A549 (cell line): ENCODE results near the gene RHOBTB1. TPM values are rescaled to one million over a fixed set of nuclear protein-coding genes. Genes with fewer than 3 reads are reported as not detected.

Experiments used
- ATAC-seq, 2 experiments: fragments of 200-7000 bp in 1 of 2; fragments of >200 bp in 1 of 2; cut with Nextera tagmentation in 1 of 2; cut with Tn5 transposase in 1 of 2; 3 replicates each; pipeline versions ENCODE4 v1.8.0 to v1.9.1; 2018 to 2020; ENCODE audit warnings: mild to moderate bottlenecking in 1 of 2, moderate library complexity in 1 of 2
- CTCF ChIA-PET: fragments of 300-600 bp; sonication (Branson Sonifier 250); formaldehyde crosslinking; extraction: SDS; loops from one replicate; lab custom pipeline; 2021; ENCODE audit warnings: antibody characterized with exemption, inconsistent platforms; lab: Yijun Ruan, JAX
- POLR2A ChIA-PET: fragments of 350-600 bp; formaldehyde crosslinking; extraction: SDS; loops from one replicate; lab custom pipeline; 2021; ENCODE audit warnings: antibody characterized with exemption, inconsistent platforms; lab: Yijun Ruan, JAX
- DNase-seq, 2 experiments: peaks; one replicate each; pipeline versions ENCODE4 v3.0.0 to v3.0.0-alpha.2; 2011 to 2016; ENCODE audit warnings: low read depth in 1 of 2, low spot score in 1 of 2
- FAIRE-seq: peaks from 2 replicates; lab custom pipeline; 2011; peaks lifted over from hg19 to GRCh38; lab: Jason Lieb, UNC
- H3K27ac ChIP-seq, 2 experiments: fragments of >200 bp; sonication (Bioruptor Twin); formaldehyde crosslinking; 3 replicates each; pipeline ENCODE4 v1.5.1; 2016 to 2017
- H3K4me1 ChIP-seq: fragments of >200 bp; sonication (Bioruptor Twin); formaldehyde crosslinking; 3 replicates; pipeline ENCODE4 v1.6.1; 2016
- H3K4me2 ChIP-seq: fragments of >200 bp; sonication (Bioruptor Twin); formaldehyde crosslinking; 3 replicates; pipeline ENCODE4 v1.6.1; 2016
- H3K4me3 ChIP-seq: fragments of >200 bp; sonication (Bioruptor Twin); formaldehyde crosslinking; 3 replicates; pipeline ENCODE4 v1.5.1; 2016
- H3K9me3 ChIP-seq: fragments of >200 bp; sonication (Bioruptor Twin); formaldehyde crosslinking; 3 replicates; pipeline ENCODE4 v1.6.1; 2016
- CBX2 ChIP-seq: fragments of 200-600 bp; sonication (generic); IDR thresholded peaks from 2 replicates; pipeline ENCODE4 v1.6.1; 2016; ENCODE audit warnings: low read depth, mild to moderate bottlenecking, borderline replicate concordance
- CBX8 ChIP-seq: fragments of 200-600 bp; sonication (generic); IDR thresholded peaks from 2 replicates; pipeline ENCODE4 v1.6.1; 2016
- CEBPB ChIP-seq, 2 experiments: fragments of >200 bp in 1 of 2; sonication (Bioruptor Twin) in 1 of 2; formaldehyde crosslinking in 1 of 2; IDR thresholded peaks; 2 replicates each; pipeline ENCODE4 v1.6.1; 2012 to 2016
- CHD2 ChIP-seq: fragments of 150-350 bp; IDR thresholded peaks from 2 replicates; pipeline ENCODE4 v1.6.1; 2014; ENCODE audit warnings: low read length; ENCODE audit not compliant: partially characterized antibody
- CHD4 ChIP-seq: fragments of 200-600 bp; sonication (generic); IDR thresholded peaks from 2 replicates; pipeline ENCODE4 v1.6.1; 2016; ENCODE audit warnings: antibody characterized with exemption, mild to moderate bottlenecking, borderline replicate concordance
- EHF ChIP-seq: fragments of 250-450 bp; sonication (Bioruptor Pico); IDR thresholded peaks from 2 replicates; pipeline ENCODE4 v1.5.0; 2020; ENCODE audit warnings: mild to moderate bottlenecking
- EHMT2 ChIP-seq: fragments of 200-600 bp; sonication (generic); IDR thresholded peaks from 2 replicates; pipeline ENCODE4 v1.6.1; 2016; ENCODE audit warnings: antibody characterized with exemption, low read depth, mild to moderate bottlenecking, moderate library complexity
- EP300 ChIP-seq, 2 experiments: fragments of >200 bp; sonication (Bioruptor Twin); formaldehyde crosslinking; IDR thresholded peaks; 2 replicates in 1 of 2; 3 replicates in 1 of 2; pipeline ENCODE4 v1.6.1; 2016 to 2017
- FOSL2 ChIP-seq, 2 experiments: fragments of 450-650 bp in 1 of 2; fragments of >200 bp in 1 of 2; sonication (Bioruptor Twin) in 1 of 2; formaldehyde crosslinking; IDR thresholded peaks; 2 replicates each; pipeline versions ENCODE4 v1.5.0 to v1.6.1; 2016 to 2020; ENCODE audit warnings: mild to moderate bottlenecking in 1 of 2, moderate library complexity in 1 of 2
- FOXS1 ChIP-seq: fragments of 250-450 bp; sonication (Bioruptor Pico); IDR thresholded peaks from 2 replicates; pipeline ENCODE4 v1.5.0; 2020; ENCODE audit warnings: mild to moderate bottlenecking, moderate library complexity
- GATA3 ChIP-seq: IDR thresholded peaks from 2 replicates; pipeline ENCODE4 v1.6.1; 2012; ENCODE audit warnings: borderline replicate concordance
- HDAC2 ChIP-seq: fragments of 200-600 bp; sonication (generic); IDR thresholded peaks from 2 replicates; pipeline ENCODE4 v1.6.1; 2016
- HEYL ChIP-seq: fragments of 250-450 bp; sonication (Bioruptor Pico); IDR thresholded peaks from 2 replicates; pipeline ENCODE4 v1.8.0; 2021; ENCODE audit warnings: mild to moderate bottlenecking, moderate library complexity
- HOXA7 ChIP-seq: fragments of 250-450 bp; sonication (Bioruptor Pico); IDR thresholded peaks from 2 replicates; pipeline ENCODE4 v1.5.0; 2020; ENCODE audit warnings: mild to moderate bottlenecking, moderate library complexity
- HOXB13 ChIP-seq: fragments of 250-450 bp; sonication (Bioruptor Pico); IDR thresholded peaks from 2 replicates; pipeline ENCODE4 v1.5.0; 2020; ENCODE audit warnings: low read depth, mild to moderate bottlenecking, moderate library complexity
- HOXB5 ChIP-seq: fragments of 250-450 bp; sonication (Bioruptor Pico); IDR thresholded peaks from 2 replicates; pipeline ENCODE4 v1.5.0; 2020; ENCODE audit warnings: mild to moderate bottlenecking, moderate library complexity
- JUN ChIP-seq, 2 experiments: fragments of >200 bp; sonication (Bioruptor Twin); formaldehyde crosslinking; IDR thresholded peaks; 2 replicates in 1 of 2; 3 replicates in 1 of 2; pipeline ENCODE4 v1.6.1; 2016 to 2017
- JUNB ChIP-seq: fragments of >200 bp; sonication (Bioruptor Twin); formaldehyde crosslinking; IDR thresholded peaks from 2 replicates; pipeline ENCODE4 v1.6.1; 2016
- KDM1A ChIP-seq: fragments of 200-600 bp; sonication (generic); IDR thresholded peaks from 2 replicates; pipeline ENCODE4 v1.6.1; 2016; ENCODE audit warnings: low read depth, mild to moderate bottlenecking
- KDM5A ChIP-seq: fragments of 200-600 bp; sonication (generic); IDR thresholded peaks from 2 replicates; pipeline ENCODE4 v1.6.1; 2016; ENCODE audit warnings: antibody characterized with exemption, mild to moderate bottlenecking
- NPAS2 ChIP-seq: fragments of 250-450 bp; sonication (Bioruptor Pico); IDR thresholded peaks from 2 replicates; pipeline ENCODE4 v1.8.0; 2022; ENCODE audit warnings: mild to moderate bottlenecking, moderate library complexity, borderline replicate concordance
- POLR2AphosphoS2 ChIP-seq: conservative IDR thresholded peaks from 2 replicates; pipeline ENCODE4 v1.6.1; 2012; ENCODE audit warnings: low read length, improper control_type of control experiment, inconsistent platforms
- RARB ChIP-seq: fragments of 250-450 bp; sonication (Bioruptor Pico); IDR thresholded peaks from 2 replicates; pipeline ENCODE4 v1.8.0; 2021; ENCODE audit warnings: mild to moderate bottlenecking, moderate library complexity
- RCOR1 ChIP-seq: fragments of 150-350 bp; IDR thresholded peaks from 2 replicates; pipeline ENCODE4 v1.6.1; 2014; ENCODE audit warnings: antibody characterized with exemption, low read length, low read depth
- SMC3 ChIP-seq: fragments of >200 bp; sonication (Bioruptor Twin); formaldehyde crosslinking; IDR thresholded peaks from 3 replicates; pipeline ENCODE4 v1.6.1; 2018; ENCODE audit warnings: inconsistent platforms
- TP53 ChIP-seq: fragments of 250-450 bp; sonication (Bioruptor Pico); IDR thresholded peaks from 2 replicates; pipeline ENCODE4 v1.5.0; 2021; ENCODE audit warnings: mild to moderate bottlenecking, moderate library complexity
- ZC3H11A ChIP-seq: fragments of 450-650 bp; IDR thresholded peaks from 2 replicates; pipeline ENCODE4 v1.6.1; 2014; ENCODE audit warnings: antibody characterized with exemption, mild to moderate bottlenecking
- ZSCAN20 ChIP-seq: fragments of 250-450 bp; sonication (Bioruptor Pico); IDR thresholded peaks from 2 replicates; pipeline ENCODE4 v1.8.0; 2022; ENCODE audit warnings: mild to moderate bottlenecking, moderate library complexity
- WGBS: methylation state at CpG from one replicate; pipeline ENCODE4 v1.1.6; 2017; ENCODE audit errors: missing lambda C conversion rate; 5-methylcytosine and 5-hydroxymethylcytosine counted together
- polyA plus RNA-seq, 4 experiments: library from polyadenylated mRNA; depleted of rRNA in 3 of 4; stranded (reverse); fragments of >200 nt; fragmentation: RNase III in 1 of 4; extraction: RNeasy Plus Mini Kit Qiagen cat#74134 plus additional on column Dnase treatment in 1 of 4; gene quantifications; 2 replicates in 3 of 4; 3 replicates in 1 of 4; pipeline ENCODE4 v1.2.3, GENCODE V29; 2011 to 2017
- TF ChIP-seq, protein P1 (sequence below): IDR thresholded peaks from 2 replicates; pipeline ENCODE4 v1.6.1; 2012
- TF ChIP-seq, protein P2 (sequence below): fragments of 150-350 bp; IDR thresholded peaks from 2 replicates; pipeline ENCODE4 v1.6.1; 2014; ENCODE audit warnings: low read depth, mild to moderate bottlenecking, low read length

The RHOBTB1 gene
- polyA plus RNA-seq, 2 of the 4 experiments (the other 2 are of a cell fraction) = 6.6 to 24.7 TPM

DNA sequence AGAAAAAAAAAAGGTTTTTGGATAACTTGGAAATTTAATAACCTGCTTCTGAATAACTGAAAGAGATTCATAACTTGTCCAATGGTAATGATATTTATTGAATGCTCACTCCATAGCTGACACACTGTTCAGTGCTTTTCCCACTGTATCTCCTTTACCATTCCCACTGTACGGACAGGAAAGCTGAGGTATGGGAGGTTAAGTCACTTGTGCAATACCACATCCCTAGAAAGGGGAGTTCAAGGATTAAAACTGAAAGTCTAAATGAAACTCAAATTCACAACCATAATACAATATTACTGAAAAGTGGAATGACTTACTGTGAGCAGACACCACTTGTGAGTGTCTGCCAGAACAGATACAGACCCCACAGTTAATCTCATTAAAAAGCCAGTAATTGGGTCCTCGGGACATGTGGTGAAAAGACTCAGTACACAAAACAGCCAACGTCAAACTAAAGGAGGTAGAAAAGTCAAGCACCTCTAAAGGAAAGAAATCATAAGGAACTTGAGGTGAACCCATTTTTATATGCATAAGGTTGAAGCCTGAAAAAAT, 13.8 kb upstream of the RHOBTB1 start (continued):
- TF ChIP-seq EHMT2 = no peak

DNA sequence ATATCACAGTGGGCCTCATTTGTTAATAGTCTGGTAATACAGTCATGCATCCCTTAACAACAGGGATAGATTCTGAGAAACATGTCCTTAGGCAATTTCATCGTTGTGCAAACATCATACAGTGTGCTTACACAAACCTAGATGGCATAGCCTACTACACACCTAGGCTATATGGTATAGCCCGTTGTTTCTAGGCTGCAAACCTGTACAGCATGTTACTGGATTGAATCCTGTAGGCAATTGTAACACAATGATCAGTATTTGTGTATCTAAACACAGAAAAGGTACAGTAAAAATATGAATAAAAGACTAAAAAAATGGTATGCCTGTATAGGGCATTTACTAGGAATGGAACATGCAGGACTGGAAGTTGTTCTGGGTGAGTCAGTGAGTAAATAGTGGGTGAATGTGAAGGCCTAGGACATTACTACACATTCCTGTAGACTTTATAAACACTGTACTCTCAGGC, 12.0 kb upstream of the RHOBTB1 start:
- POLR2A ChIA-PET = interaction anchor here (0.8 kb wide), 1 partner anchor 11 kb away, joined by 4 read pairs; no protein-coding TSS in a partner anchor
- FAIRE-seq (peak; percentile 95), ATAC-seq (peak; percentile 88 to 98), DNase-seq (peak; percentile 10 to 78)
- Histone ChIP-seq H3K4me2 (peak overlapping the region; percentile 69), H3K27ac (peak overlapping the region; percentile 74 to 78), H3K9me3 (no peaks in the 10 kb centered on the region), H3K4me1 (peaks cover 39% of the 10 kb centered on the region), H3K4me3 (no peak overlapping the region)
- CTCF ChIA-PET = interaction anchor here (1.3 kb wide), 1 partner anchor 139 kb away, joined by 3 read pairs; no protein-coding TSS in a partner anchor
- 4% methylated on average over 2 of the region's 2 CpGs for WGBS
- TF ChIP-seq FOXS1 = peak; percentile 52; the same call in 1 of the 2 replicates
- TF ChIP-seq JUNB = peak; percentile 85
- peak; percentile 81 for TF ChIP-seq FOSL2 (IDR thresholded peaks at IDR 0.05)
- TF ChIP-seq FOSL2 (CRISPR knock-in tag; IDR thresholded peaks at IDR 0.05) = peak; percentile 94
- no peak for TF ChIP-seq KDM5A
- TF ChIP-seq CHD2 = no peak
- TF ChIP-seq EP300 (IDR thresholded peaks at IDR 0.05) = peak in 1 of 2 experiments; percentile 27; a peak in 2 of 5 replicates
- TF ChIP-seq JUN (IDR thresholded peaks at IDR 0.05) = peak in 1 of 2 experiments; percentile 34; a peak in 1 of 5 replicates
- TF ChIP-seq, protein P1, sequence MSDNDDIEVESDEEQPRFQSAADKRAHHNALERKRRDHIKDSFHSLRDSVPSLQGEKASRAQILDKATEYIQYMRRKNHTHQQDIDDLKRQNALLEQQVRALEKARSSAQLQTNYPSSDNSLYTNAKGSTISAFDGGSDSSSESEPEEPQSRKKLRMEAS = peak; percentile 72
- peak; percentile 74 to 89; a peak in 3 of 4 replicates for TF ChIP-seq CEBPB (IDR thresholded peaks at IDR 0.05)
- no peak for TF ChIP-seq CBX2
- TF ChIP-seq GATA3 = peak; percentile 53; the same call in 1 of the 2 replicates

DNA sequence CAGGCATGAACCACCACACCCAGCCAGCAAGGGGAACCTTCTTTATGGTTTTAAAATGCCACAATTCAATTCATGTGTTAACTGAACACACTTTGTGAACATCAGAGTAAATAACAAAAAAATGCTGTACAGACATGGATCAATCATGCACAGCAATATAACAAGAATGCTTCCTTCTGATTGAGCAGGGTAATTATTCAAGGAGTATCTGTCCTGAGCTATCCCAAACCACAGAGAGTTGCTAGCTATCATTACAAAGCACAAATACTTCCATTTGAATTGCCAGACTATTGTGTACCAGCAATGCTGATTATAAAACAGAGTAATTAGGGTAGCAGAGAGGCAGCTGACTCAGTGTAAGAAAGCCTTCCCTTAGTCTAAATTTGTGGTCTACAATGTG, 11.3 kb upstream of the RHOBTB1 start:
- Histone ChIP-seq H3K27ac (peak overlapping the region; percentile 74 to 78), H3K4me3 (no peak overlapping the region), H3K4me2 (peak overlapping the region; percentile 69), H3K9me3 (no peaks in the 10 kb centered on the region)
- POLR2A ChIA-PET = interaction anchor here (0.8 kb wide), 1 partner anchor 11 kb away, joined by 4 read pairs; no protein-coding TSS in a partner anchor
- DNase-seq = no peak
- no peak for FAIRE-seq
- no peak for ATAC-seq
- CTCF ChIA-PET = interaction anchor here (1.3 kb wide), 1 partner anchor 138 kb away, joined by 3 read pairs; no protein-coding TSS in a partner anchor
- TF ChIP-seq HOXA7 (CRISPR knock-in tag) (no peak), CBX8 (no peak), NPAS2 (CRISPR knock-in tag) (no peak), EHF (no peak), HDAC2 (no peak), ZC3H11A (no peak), RARB (CRISPR knock-in tag) (no peak), ZSCAN20 (no peak), JUN (IDR thresholded peaks at IDR 0.05) (no peak), HOXB5 (no peak)
- TF ChIP-seq, protein P2, sequence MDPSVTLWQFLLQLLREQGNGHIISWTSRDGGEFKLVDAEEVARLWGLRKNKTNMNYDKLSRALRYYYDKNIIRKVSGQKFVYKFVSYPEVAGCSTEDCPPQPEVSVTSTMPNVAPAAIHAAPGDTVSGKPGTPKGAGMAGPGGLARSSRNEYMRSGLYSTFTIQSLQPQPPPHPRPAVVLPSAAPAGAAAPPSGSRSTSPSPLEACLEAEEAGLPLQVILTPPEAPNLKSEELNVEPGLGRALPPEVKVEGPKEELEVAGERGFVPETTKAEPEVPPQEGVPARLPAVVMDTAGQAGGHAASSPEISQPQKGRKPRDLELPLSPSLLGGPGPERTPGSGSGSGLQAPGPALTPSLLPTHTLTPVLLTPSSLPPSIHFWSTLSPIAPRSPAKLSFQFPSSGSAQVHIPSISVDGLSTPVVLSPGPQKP = no peak
- TF ChIP-seq, all 56 proteins: peak for 0
- peaks cover 39% of the 10 kb centered on the region for H3K4me1 ChIP-seq

DNA sequence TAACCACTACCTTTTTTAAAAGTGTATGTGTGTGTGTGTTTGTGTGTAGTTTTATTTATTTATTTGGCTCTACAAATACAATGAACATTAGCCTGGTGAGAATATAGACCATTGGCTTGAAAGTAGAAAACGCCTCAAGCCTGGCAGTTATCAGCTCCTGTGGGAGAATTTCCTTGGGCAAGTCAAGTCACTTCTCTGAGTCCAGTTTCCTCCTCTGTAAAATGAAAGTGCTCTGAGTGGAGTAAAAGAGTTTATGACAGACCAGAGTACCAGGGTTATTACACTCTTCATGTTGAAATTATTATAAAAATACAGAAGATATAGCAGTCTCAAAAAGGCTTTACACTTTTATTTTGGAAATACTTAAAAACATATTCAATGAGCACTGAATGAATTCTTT, 10.1 kb upstream of the RHOBTB1 start:
- Histone ChIP-seq H3K4me2 (no peak overlapping the region), H3K4me1 (peaks cover 34% of the 10 kb centered on the region), H3K27ac (peak overlapping the region; percentile 35 to 78; a peak in 1 of 6 replicates), H3K9me3 (no peaks in the 10 kb centered on the region), H3K4me3 (no peak overlapping the region)
- ChIA-PET POLR2A (interaction anchor here (0.8 kb wide), 1 partner anchor 9 kb away, joined by 3 read pairs; no protein-coding TSS in a partner anchor), CTCF (interaction anchor here (0.6 kb wide), 1 partner anchor 443 kb away, joined by 3 read pairs; no protein-coding TSS in a partner anchor)
- 86% methylated on average over 1 of the region's 1 CpG for WGBS
- DNase-seq (no peak), FAIRE-seq (peak; percentile 7), ATAC-seq (no peak)
- TF ChIP-seq RCOR1 (no peak), HOXB5 (no peak), HEYL (CRISPR knock-in tag) (no peak), HDAC2 (no peak), JUNB (no peak), ZSCAN20 (no peak), JUN (IDR thresholded peaks at IDR 0.05) (no peak), EHMT2 (no peak), CHD4 (no peak), SMC3 (no peak), HOXB13 (CRISPR knock-in tag) (no peak), EHF (no peak), KDM1A (no peak), POLR2AphosphoS2 (no peak), TP53 (CRISPR knock-in tag) (no peak)
- TF ChIP-seq, protein P1 = no peak
